Neural cell (in vitro differentiated cells): ENCODE measurements around the gene RGP1. TPM values are rescaled to one million over a fixed set of nuclear protein-coding genes. Genes with fewer than 3 reads are reported as not detected.

Experiments
- H2AFZ ChIP-seq: fragments of 200-600, 300-800 bp; sonication (generic), shearing (Covaris generic); 2 replicates; pipeline ENCODE4 v1.6.0; 2014; ENCODE audit warnings: low read depth, mild to moderate bottlenecking, antibody characterized with exemption, low read length, moderate library complexity
- H3F3A ChIP-seq: fragments of 200-600 bp; shearing (Covaris generic); 2 replicates; pipeline ENCODE4 v1.6.1; 2016; ENCODE audit warnings: mild to moderate bottlenecking, moderate library complexity, mixed read lengths, antibody characterized with exemption, low read length; ENCODE audit not compliant: insufficient read depth, poor library complexity, severe bottlenecking
- H3K27ac ChIP-seq: fragments of 200-600, 300-800 bp; sonication (generic), shearing (Covaris generic); 2 replicates; pipeline ENCODE4 v1.5.1; 2014; ENCODE audit warnings: mild to moderate bottlenecking, low read length, moderate library complexity
- H3K27me3 ChIP-seq: fragments of 300-800, 200-600 bp; sonication (generic), shearing (Covaris generic); 2 replicates; pipeline ENCODE4 v1.6.0; 2014; ENCODE audit warnings: mild to moderate bottlenecking, low read depth, low read length, moderate library complexity; ENCODE audit not compliant: insufficient read depth
- H3K36me3 ChIP-seq: fragments of 300-800, 200-600 bp; sonication (generic), shearing (Covaris generic); 2 replicates; pipeline ENCODE4 v1.5.1; 2014; ENCODE audit warnings: mild to moderate bottlenecking, antibody characterized with exemption, low read length, moderate library complexity; ENCODE audit not compliant: insufficient read depth
- H3K4me2 ChIP-seq: fragments of 300-800, 200-600 bp; sonication (generic), shearing (Covaris generic); 2 replicates; pipeline ENCODE4 v1.6.0; 2014; ENCODE audit warnings: mild to moderate bottlenecking, low read length
- H3K4me3 ChIP-seq: fragments of 300-800, 200-600 bp; sonication (generic), shearing (Covaris generic); 2 replicates; pipeline ENCODE4 v1.5.1; 2014; ENCODE audit warnings: mild to moderate bottlenecking, low read length, moderate library complexity
- H3K79me2 ChIP-seq: fragments of 200-600 bp; shearing (Covaris generic); replicated peaks from 2 replicates; pipeline ENCODE4 v1.6.0; 2014; ENCODE audit warnings: mild to moderate bottlenecking, low read length, moderate library complexity; ENCODE audit not compliant: insufficient read depth
- H3K9ac ChIP-seq: fragments of 300-800, 200-600 bp; sonication (generic), shearing (Covaris generic); 2 replicates; pipeline ENCODE4 v1.6.1; 2016; ENCODE audit warnings: mild to moderate bottlenecking, low read length, mixed read lengths
- H3K9me2 ChIP-seq: fragments of 200-600 bp; shearing (Covaris generic); 2 replicates; pipeline ENCODE4 v1.6.1; 2016; ENCODE audit warnings: mild to moderate bottlenecking, low read length, mixed read lengths; ENCODE audit not compliant: insufficient read depth
- H3K9me3 ChIP-seq: fragments of 200-600, 300-800 bp; sonication (generic), shearing (Covaris generic); 2 replicates; pipeline ENCODE4 v1.6.1; 2016; ENCODE audit warnings: mild to moderate bottlenecking, mixed run types, low read length, moderate library complexity, mixed read lengths
- H4K20me1 ChIP-seq: fragments of 200-600 bp; shearing (Covaris generic); 2 replicates; pipeline ENCODE4 v1.6.1; 2016; ENCODE audit warnings: mild to moderate bottlenecking, mixed run types; ENCODE audit not compliant: insufficient read depth
- EP300 ChIP-seq: fragments of 450-650 bp; conservative IDR thresholded peaks from 2 replicates; pipeline ENCODE4 v1.6.1; 2014; ENCODE audit warnings: antibody characterized with exemption, mild to moderate bottlenecking, moderate library complexity; ENCODE audit not compliant: poor library complexity, severe bottlenecking
- EZH2 ChIP-seq: fragments of 200-600, 300-800 bp; shearing (Covaris generic), sonication (generic); IDR thresholded peaks from 2 replicates; pipeline ENCODE4 v1.6.1; 2014; ENCODE audit warnings: antibody characterized with exemption, low read length, borderline replicate concordance, mild to moderate bottlenecking; ENCODE audit not compliant: insufficient read depth, poor library complexity, severe bottlenecking
- MXI1 ChIP-seq: fragments of 450-650 bp; conservative IDR thresholded peaks from 2 replicates; pipeline ENCODE4 v1.6.1; 2014; ENCODE audit warnings: antibody characterized with exemption, mild to moderate bottlenecking; ENCODE audit not compliant: poor library complexity, severe bottlenecking
- POLR2AphosphoS5 ChIP-seq: IDR thresholded peaks from 2 replicates; pipeline ENCODE4 v1.6.1; 2012
- RAD21 ChIP-seq: fragments of 450-650 bp; conservative IDR thresholded peaks from 2 replicates; pipeline ENCODE4 v1.6.1; 2014; ENCODE audit warnings: antibody characterized with exemption, mild to moderate bottlenecking, moderate library complexity
- SMC3 ChIP-seq: fragments of 450-650 bp; conservative IDR thresholded peaks from 2 replicates; pipeline ENCODE4 v1.6.1; 2014; ENCODE audit warnings: antibody characterized with exemption, mild to moderate bottlenecking, moderate library complexity; ENCODE audit not compliant: poor library complexity
- TAF1 ChIP-seq: IDR thresholded peaks from 2 replicates; pipeline ENCODE4 v1.6.1; 2012; ENCODE audit warnings: low read depth
- polyA plus RNA-seq: library from polyadenylated mRNA; depleted of rRNA; stranded (reverse); fragments of >200 nt; gene quantifications from 2 replicates; pipeline ENCODE4 v1.2.3, GENCODE V29; 2014
- TF ChIP-seq, protein P1 (sequence below): IDR thresholded peaks from 2 replicates; pipeline ENCODE4 v1.6.1; 2012; ENCODE audit warnings: borderline replicate concordance
- TF ChIP-seq, protein P2 (sequence below): fragments of 450-650 bp; IDR thresholded peaks from 2 replicates; pipeline ENCODE4 v1.5.1; 2014; ENCODE audit warnings: antibody characterized with exemption, mild to moderate bottlenecking, moderate library complexity; ENCODE audit not compliant: poor library complexity, severe bottlenecking

Gene RGP1
- polyA plus RNA-seq, 1 donor from 2014 or later: 8.1 TPM

DNA sequence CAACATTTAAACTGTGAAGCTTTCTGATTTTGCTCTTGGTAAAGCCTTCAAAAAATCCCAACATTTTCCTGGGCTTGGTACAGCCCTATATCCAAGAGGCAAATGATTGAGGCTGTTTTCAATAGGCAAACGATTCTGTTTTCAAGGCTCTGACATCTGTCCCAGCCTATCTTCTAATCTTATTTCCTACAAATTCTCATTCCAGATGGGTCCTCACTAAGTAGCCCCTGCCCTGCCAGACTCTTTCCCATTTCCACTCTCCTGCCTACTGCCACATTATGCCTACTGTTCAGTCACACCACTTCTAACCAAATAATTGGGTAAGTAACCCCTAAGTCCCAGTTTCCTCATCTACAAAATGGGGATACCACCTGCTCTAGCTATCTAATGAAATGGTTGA lies 3.5 kb upstream of the RGP1 start:
- no peaks in the 10 kb centered on the region for H3K9me2 ChIP-seq
- no peak overlapping the region for H2AFZ ChIP-seq
- peak overlapping the region; percentile 81 for H3K4me2 ChIP-seq
- H3K27ac ChIP-seq: no peak overlapping the region
- no peaks in the 10 kb centered on the region for H3F3A ChIP-seq
- H3K27me3 ChIP-seq: no peaks in the 10 kb centered on the region
- no peak overlapping the region for H3K9ac ChIP-seq
- H3K9me3 ChIP-seq: no peaks in the 10 kb centered on the region
- no peaks in the 10 kb centered on the region for H4K20me1 ChIP-seq
- H3K79me2 ChIP-seq: peaks cover 38% of the 10 kb centered on the region
- no peak for TF ChIP-seq MXI1
- no peak for TF ChIP-seq POLR2AphosphoS5
- no peak for TF ChIP-seq EZH2
- TF ChIP-seq TAF1: no peak
- TF ChIP-seq, protein P1, sequence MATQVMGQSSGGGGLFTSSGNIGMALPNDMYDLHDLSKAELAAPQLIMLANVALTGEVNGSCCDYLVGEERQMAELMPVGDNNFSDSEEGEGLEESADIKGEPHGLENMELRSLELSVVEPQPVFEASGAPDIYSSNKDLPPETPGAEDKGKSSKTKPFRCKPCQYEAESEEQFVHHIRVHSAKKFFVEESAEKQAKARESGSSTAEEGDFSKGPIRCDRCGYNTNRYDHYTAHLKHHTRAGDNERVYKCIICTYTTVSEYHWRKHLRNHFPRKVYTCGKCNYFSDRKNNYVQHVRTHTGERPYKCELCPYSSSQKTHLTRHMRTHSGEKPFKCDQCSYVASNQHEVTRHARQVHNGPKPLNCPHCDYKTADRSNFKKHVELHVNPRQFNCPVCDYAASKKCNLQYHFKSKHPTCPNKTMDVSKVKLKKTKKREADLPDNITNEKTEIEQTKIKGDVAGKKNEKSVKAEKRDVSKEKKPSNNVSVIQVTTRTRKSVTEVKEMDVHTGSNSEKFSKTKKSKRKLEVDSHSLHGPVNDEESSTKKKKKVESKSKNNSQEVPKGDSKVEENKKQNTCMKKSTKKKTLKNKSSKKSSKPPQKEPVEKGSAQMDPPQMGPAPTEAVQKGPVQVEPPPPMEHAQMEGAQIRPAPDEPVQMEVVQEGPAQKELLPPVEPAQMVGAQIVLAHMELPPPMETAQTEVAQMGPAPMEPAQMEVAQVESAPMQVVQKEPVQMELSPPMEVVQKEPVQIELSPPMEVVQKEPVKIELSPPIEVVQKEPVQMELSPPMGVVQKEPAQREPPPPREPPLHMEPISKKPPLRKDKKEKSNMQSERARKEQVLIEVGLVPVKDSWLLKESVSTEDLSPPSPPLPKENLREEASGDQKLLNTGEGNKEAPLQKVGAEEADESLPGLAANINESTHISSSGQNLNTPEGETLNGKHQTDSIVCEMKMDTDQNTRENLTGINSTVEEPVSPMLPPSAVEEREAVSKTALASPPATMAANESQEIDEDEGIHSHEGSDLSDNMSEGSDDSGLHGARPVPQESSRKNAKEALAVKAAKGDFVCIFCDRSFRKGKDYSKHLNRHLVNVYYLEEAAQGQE: no peak
- no peak for TF ChIP-seq SMC3
- TF ChIP-seq, protein P2, sequence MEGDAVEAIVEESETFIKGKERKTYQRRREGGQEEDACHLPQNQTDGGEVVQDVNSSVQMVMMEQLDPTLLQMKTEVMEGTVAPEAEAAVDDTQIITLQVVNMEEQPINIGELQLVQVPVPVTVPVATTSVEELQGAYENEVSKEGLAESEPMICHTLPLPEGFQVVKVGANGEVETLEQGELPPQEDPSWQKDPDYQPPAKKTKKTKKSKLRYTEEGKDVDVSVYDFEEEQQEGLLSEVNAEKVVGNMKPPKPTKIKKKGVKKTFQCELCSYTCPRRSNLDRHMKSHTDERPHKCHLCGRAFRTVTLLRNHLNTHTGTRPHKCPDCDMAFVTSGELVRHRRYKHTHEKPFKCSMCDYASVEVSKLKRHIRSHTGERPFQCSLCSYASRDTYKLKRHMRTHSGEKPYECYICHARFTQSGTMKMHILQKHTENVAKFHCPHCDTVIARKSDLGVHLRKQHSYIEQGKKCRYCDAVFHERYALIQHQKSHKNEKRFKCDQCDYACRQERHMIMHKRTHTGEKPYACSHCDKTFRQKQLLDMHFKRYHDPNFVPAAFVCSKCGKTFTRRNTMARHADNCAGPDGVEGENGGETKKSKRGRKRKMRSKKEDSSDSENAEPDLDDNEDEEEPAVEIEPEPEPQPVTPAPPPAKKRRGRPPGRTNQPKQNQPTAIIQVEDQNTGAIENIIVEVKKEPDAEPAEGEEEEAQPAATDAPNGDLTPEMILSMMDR: no peak
- TF ChIP-seq EP300: no peak
- TF ChIP-seq RAD21: no peak
- H3K36me3 ChIP-seq: no peaks in the 10 kb centered on the region
- H3K4me3 ChIP-seq: peak overlapping the region; percentile 93

DNA sequence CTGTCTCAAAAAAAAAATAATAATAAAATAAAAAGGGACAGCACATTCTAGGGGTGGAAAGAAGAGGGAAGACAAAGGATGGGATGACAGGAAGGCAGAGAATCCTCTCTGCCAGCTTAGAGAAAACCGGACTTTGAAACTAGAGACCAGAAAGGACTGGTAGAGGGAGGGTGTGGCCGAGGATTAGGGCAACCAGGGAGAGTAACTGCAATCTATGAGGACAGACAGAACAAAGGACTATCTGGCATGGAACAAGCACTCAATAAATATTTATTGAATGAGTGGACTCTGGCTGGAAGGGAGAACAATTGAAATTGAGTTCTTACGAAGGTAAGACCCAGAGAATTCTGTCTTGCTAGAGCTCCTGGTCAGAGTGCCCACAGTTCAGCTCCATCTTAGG lies 2.5 kb upstream of the RGP1 start:
- peak overlapping the region; percentile 99 for H3K4me2 ChIP-seq
- H3K4me3 ChIP-seq: peak overlapping the region; percentile 93
- H3K9me2 ChIP-seq: no peaks in the 10 kb centered on the region
- H2AFZ ChIP-seq: no peak overlapping the region
- H3K27ac ChIP-seq: no peak overlapping the region
- H3K27me3 ChIP-seq: no peaks in the 10 kb centered on the region
- H3K36me3 ChIP-seq: no peaks in the 10 kb centered on the region
- H3K9ac ChIP-seq: peak overlapping the region; percentile 88
- peaks cover 38% of the 10 kb centered on the region for H3K79me2 ChIP-seq
- TF ChIP-seq EP300 (no peak), SMC3 (no peak), MXI1 (no peak), TAF1 (no peak), EZH2 (no peak)
- TF ChIP-seq, protein P2: no peak
- no peaks in the 10 kb centered on the region for H3F3A ChIP-seq
- no peaks in the 10 kb centered on the region for H4K20me1 ChIP-seq
- no peaks in the 10 kb centered on the region for H3K9me3 ChIP-seq
